GM18907 (cell line): ENCODE data around the gene VAC14.
"Not testable (repeated sequence)": the region's sequence is repeated elsewhere in the genome, so short reads cannot be mapped to it uniquely, and the experiment has no call there.

Experiments
- ATAC-seq: cut with Tn5 transposase; IDR thresholded peaks from one replicate; pipeline ENCODE4 v1.9.1; 2021; ENCODE audit warnings: mild to moderate bottlenecking, moderate library complexity; ENCODE audit not compliant: unreplicated experiment

The VAC14 gene

GRCh38 chr16:70682239-70683145 is 118.5 kb downstream of the VAC14 start:
- ATAC-seq, result no peak

DNA sequence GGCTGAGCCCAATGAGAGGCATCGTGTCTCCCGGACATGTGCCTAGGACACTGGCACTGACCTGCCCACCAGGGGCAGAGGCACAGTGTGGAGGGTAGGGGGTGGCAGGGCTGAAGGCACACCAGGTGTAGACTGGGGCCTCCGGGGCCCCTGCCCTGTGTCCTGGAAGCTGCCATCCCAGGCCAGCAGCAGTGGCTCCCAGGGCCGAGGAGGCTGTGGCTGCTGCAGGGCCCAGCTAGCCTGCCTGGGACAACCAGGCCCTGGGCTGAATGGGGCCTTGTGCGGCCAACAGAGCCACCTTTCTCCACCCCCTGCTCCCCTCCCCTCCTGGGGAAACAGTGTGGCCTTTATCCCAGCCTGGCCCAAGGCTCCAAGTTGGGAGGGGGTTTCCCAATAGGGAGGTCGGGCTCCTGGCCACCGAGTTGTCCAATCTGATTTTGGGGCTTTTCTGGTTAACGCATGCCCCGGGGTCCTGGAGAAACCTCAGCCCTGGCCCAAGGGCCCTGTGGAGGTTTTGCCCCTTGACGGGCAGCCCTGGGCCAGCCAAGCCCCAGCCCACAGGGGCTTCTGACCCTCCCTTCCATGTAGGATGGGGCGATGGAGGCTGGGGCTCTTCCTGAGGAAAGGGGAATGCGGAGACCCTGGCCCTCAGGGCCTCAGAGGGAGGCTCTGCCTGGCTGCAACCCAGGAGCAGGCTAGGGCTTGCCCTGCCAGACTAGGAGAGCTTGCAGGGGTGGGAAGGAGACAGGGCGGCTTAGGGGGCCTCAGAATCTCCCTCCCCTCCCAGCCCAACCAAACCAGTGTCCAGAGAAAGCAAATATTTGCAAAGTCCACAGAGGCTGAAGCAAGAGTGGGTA is 119.3 kb downstream of the VAC14 start:
- no peak for ATAC-seq

- ATAC-seq, result no peak
Measured at GRCh38 chr16:70680495-70681381, 120.2 kb downstream of the VAC14 start.

GRCh38 chr16:70679671-70680494 is 121.1 kb downstream of the VAC14 start:
- no peak for ATAC-seq

GRCh38 chr16:70678898-70679670 is 121.9 kb downstream of the VAC14 start:
- no peak for ATAC-seq

GRCh38 chr16:70678121-70678897 is 122.6 kb downstream of the VAC14 start:
- no peak for ATAC-seq

DNA sequence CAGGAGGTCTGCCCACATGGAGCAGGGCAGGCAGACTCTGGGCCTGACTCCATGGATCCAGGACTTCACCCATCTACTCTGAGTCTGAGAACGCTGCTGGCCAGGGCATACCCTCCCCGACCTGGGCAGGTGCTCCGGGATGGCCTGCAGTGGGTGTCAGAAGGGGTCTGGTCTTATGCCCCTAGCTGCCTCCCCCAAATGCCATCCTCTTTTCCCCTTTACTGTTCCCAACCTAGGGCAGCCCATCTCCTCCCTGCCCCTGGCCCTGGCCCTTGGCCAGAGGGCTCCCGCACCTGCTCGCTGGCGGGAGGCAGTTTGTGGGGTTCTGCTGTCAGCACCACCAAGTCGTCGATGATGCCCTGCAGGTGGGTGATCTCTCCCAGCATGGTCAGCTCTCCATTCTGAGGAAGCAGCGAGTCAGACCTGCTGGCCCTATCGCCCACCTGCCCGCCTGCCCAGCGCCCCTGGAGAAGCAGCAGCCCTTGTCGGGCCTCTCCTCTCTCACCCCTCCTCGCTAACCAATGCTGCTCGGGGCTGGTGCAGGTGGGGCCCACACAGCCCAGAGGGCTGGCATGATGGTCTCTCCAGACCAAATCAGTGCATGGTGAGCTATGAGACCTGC is 123.3 kb downstream of the VAC14 start:
- ATAC-seq, result no peak

GRCh38 chr16:70676675-70677498 is 124.1 kb downstream of the VAC14 start:
- no peak for ATAC-seq

DNA sequence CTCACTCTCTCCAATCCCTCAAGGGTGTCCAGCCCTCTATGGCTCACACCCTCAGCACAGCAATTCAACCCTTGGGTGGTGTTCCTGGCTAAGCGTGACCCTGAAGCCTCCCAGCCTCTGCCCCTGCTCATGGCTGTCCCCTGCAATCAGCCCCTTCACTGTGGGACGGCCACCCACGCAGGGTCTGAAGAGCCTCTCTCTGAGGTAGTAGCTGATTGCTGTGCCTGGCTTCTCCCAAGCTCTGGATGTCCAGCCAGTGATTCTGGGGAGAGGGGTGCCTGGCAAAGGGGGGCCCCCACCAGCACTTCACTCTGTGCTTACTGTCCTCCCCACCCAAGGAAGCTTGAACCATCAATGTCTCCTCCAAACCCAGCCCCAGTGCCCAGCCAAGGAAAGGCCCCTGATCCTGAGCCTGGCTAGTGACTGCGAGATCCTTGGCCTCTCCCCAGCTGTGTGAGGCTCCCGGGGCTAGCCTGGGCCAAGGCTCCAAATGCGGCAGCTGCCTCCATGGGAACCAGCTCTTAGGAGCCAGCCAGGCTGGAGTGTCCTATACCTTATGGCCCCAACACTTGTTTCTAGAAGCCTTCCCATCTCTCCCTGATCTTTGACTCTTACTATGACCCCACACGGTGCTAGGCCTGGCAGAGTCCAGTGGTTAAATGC is 125.0 kb downstream of the VAC14 start:
- no peak for ATAC-seq

- ATAC-seq, result no peak
Measured at GRCh38 chr16:70674221-70675014, 126.5 kb downstream of the VAC14 start.

GRCh38 chr16:70670938-70671337 is 130.0 kb downstream of the VAC14 start:
- ATAC-seq, result not testable (repeated sequence)

- ATAC-seq, result no peak
Measured at GRCh38 chr16:70670175-70670574, 130.8 kb downstream of the VAC14 start.

DNA sequence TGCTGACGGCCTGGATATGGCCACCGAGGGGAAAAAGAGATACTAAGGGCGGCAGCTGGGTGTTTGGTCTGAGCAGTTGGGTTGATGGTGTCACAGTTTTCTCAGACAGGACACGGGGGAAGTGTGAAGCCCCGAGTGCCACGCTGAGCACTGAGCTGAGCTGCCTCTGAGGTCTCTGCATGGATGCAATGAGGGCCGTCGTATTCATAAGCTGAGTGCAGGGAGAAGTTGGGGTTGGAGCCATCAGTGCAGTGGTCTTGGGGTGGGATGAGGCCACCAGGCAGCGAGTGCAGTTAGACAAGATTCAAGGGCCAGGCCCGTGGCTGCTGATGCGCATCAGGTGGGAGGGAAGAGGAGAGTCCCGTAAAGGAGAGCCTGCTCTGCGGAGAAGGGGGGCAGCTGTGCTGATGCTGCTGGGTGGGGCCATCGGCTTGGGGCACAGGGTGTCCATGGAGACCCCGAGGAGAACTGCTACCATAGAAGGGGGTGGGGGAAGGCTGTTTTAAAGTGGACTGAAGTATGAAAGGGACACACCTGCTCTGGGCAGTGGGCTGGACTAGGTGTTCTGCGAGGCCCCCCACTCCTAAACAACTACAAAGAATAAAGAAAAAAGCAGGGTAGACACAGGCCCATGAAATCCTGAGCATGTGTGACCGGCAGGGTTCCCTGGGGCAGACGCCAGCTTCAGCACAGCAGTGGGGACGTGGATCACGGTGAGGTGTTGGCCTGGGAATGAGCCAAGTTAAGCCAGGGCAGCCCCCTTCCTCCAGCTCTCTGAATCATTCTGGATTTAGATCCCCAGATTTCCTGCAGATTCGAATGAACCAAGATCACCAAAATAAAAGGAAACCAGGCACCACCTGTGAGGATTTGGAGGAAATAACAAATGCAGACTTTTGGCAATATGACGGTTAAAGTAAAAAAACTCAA is 134.9 kb downstream of the VAC14 start:
- ATAC-seq, result no peak

- ATAC-seq, result no peak
Measured at GRCh38 chr16:70665113-70665694, 135.8 kb downstream of the VAC14 start.
